Activated CD4-positive, alpha-beta T cell treated with anti-CD3 and anti-CD28 coated beads, Interleukin-2, amount 10 ng/mL, durations not matched to agents 7 days and 5 days (primary cell): ENCODE measurements around the gene SETD4. TPM values are rescaled to one million over a fixed set of nuclear protein-coding genes. Genes with fewer than 3 reads are reported as not detected.

Source experiments
- CTCF ChIA-PET: fragments of 350-600 bp; sonication (Branson Sonifier 250); formaldehyde crosslinking; loops from one replicate; lab custom pipeline; 2021; ENCODE audit warnings: antibody characterized with exemption; lab: Charles Lee
- POLR2A ChIA-PET: fragments of 350-600 bp; sonication (Branson Sonifier 250); formaldehyde crosslinking; loops from one replicate; lab custom pipeline; 2021; ENCODE audit warnings: antibody characterized with exemption; lab: Charles Lee
- DNase-seq: peaks from one replicate; pipeline ENCODE4 v3.0.0-alpha.2; 2020
- H3K27ac Mint-ChIP-seq: one replicate; pipeline ENCODE4 v1.8.0; 2021; ENCODE audit warnings: mild to moderate bottlenecking, moderate library complexity, mixed read lengths
- H3K27me3 Mint-ChIP-seq: one replicate; pipeline ENCODE4 v1.8.0; 2021; ENCODE audit warnings: mixed read lengths
- H3K36me3 Mint-ChIP-seq: one replicate; pipeline ENCODE4 v1.8.0; 2021; ENCODE audit warnings: low read depth, mixed read lengths
- H3K4me1 Mint-ChIP-seq: one replicate; pipeline ENCODE4 v1.8.0; 2021; ENCODE audit warnings: mixed read lengths
- H3K4me3 Mint-ChIP-seq: one replicate; pipeline ENCODE4 v1.8.0; 2021; ENCODE audit warnings: mild to moderate bottlenecking, moderate library complexity, mixed read lengths
- H3K9me3 Mint-ChIP-seq: one replicate; pipeline ENCODE4 v1.8.0; 2021; ENCODE audit warnings: mixed read lengths
- total RNA-seq, 2 experiments: library from RNA; stranded (reverse); gene quantifications; one replicate each; pipeline ENCODE4 v1.2.3, GENCODE V29; 2021

SETD4 gene
- total RNA-seq, 2 experiments from 2014 or later: 15.7 to 19.4 TPM

DNA sequence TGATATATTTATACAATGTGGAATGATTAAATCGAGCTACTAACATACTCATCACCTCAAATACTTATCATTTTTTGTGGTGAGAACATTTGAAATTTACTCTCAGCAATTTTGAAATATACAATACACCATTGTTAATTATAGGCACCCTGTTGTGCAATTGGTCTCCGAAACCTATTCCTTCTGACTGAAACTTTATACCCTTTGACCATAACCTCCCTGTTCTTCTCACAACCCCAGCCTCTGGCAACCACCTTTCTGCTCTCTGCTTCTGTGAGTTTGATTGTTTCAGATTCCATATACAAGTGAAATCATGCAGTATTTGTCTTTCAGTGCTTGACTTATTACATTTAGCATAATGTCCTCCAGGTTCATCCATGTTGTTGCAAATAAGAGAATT is 49.5 kb downstream of the SETD4 start:
- DNase-seq: no peak
- Mint-ChIP-seq H3K4me1 (no peaks in the 10 kb centered on the region), H3K4me3 (no peak overlapping the region), H3K9me3 (no peaks in the 10 kb centered on the region), H3K27me3 (peaks cover 13% of the 10 kb centered on the region), H3K27ac (no peak overlapping the region), H3K36me3 (no peaks in the 10 kb centered on the region)
- ChIA-PET POLR2A (no interaction called here), CTCF (no interaction called here)

DNA sequence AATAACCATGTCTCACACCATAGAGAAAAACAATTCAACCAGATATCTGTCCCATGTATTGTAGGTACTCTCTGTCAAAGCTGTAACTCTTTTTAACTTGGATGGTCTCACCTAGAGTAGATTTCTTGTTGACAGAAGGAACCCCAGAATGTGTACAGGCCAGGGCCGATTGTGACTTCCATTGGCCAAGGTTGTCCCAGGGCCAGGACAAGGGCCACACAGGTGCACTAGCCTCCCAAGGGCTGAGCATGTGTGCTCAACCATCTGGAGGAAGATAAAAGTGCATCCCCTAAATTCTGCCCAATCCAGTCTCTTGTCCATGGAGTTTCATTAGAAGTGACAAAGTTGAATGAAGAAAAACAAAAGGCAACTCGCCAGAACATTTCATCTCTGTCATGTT is 51.8 kb downstream of the SETD4 start:
- H3K4me3 Mint-ChIP-seq: no peak overlapping the region
- CTCF ChIA-PET: no interaction called here
- POLR2A ChIA-PET: no interaction called here
- H3K4me1 Mint-ChIP-seq: peaks cover 2% of the 10 kb centered on the region
- no peak for DNase-seq
- no peak overlapping the region for H3K27ac Mint-ChIP-seq
- H3K36me3 Mint-ChIP-seq: no peaks in the 10 kb centered on the region
- H3K9me3 Mint-ChIP-seq: no peaks in the 10 kb centered on the region
- H3K27me3 Mint-ChIP-seq: peaks cover 16% of the 10 kb centered on the region

DNA sequence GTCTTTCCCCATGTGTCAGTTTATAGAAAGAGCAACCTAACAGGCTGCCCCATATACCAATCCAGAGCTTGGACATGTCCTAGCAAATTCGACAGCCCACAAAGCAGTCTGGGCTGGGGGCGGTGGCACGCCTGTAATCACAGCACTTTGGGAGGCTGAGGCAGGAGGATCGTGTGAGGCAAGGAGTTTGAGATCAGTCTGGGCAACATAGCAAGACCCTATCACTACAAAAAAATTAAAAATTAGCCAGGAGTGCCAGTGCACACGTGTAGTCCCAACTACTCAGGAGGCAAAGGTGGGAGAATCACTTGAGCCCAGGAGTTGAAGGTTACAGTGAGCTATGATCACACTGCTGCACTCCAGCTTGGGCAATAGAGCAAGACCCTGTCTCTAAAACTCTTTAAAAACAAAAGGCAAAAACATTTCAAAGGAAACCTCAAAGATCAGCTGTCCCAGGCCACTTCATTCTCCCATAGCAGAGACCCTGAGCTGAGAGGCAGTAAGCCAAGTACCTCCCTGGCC is 54.4 kb downstream of the SETD4 start:
- ChIA-PET CTCF (no interaction called here), POLR2A (no interaction called here)
- Mint-ChIP-seq H3K36me3 (no peaks in the 10 kb centered on the region), H3K9me3 (no peaks in the 10 kb centered on the region), H3K27ac (no peak overlapping the region), H3K4me3 (no peak overlapping the region), H3K27me3 (peaks cover 9% of the 10 kb centered on the region), H3K4me1 (peaks cover 2% of the 10 kb centered on the region)
- no peak for DNase-seq

DNA sequence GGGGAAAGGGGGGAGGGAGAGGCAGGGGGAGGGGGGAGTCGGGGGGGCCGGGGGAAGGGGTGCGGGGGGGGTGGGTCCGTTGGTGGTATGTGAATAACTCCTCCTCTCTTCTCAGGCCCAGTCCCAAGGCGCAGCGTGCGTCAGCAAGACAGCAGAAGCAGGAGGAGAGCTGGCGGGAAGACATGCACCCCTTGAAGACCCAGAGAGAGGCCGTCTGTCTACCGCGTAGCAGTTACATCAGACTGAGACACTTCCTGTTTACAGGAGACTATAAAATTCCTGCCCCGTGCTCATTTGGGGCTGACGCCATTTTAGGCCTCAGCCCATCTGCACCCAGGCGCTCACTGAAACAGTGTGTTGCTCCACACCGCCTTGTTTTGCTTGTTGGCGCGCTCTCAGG is 55.3 kb downstream of the SETD4 start:
- no peaks in the 10 kb centered on the region for H3K9me3 Mint-ChIP-seq
- H3K27me3 Mint-ChIP-seq: peaks cover 4% of the 10 kb centered on the region
- ChIA-PET POLR2A (no interaction called here), CTCF (no interaction called here)
- H3K27ac Mint-ChIP-seq: no peak overlapping the region
- no peaks in the 10 kb centered on the region for H3K36me3 Mint-ChIP-seq
- no peak overlapping the region for H3K4me3 Mint-ChIP-seq
- H3K4me1 Mint-ChIP-seq: peaks cover 2% of the 10 kb centered on the region
- DNase-seq: no peak

DNA sequence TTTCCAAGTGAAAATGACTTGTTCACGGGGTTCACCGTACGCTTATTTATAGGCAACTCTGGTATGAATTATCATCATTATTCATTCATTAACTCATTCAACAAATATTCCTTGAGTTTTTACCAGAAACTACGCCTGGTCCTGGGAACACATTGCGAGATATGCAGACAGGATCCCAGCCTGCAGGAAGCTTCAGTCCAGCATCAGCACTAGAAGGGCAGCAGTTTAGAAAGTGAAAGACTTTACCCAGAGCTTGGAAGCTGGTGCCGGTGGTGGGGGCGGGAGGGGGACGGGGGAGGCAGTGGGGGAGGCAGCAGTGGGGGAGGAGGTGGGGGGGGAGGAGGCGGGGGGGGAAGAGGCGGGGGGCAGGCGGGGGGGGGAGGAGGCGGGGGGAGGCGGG is 55.9 kb downstream of the SETD4 start:
- CTCF ChIA-PET: no interaction called here
- no peak for DNase-seq
- H3K4me3 Mint-ChIP-seq: no peak overlapping the region
- no peaks in the 10 kb centered on the region for H3K9me3 Mint-ChIP-seq
- H3K27me3 Mint-ChIP-seq: peaks cover 8% of the 10 kb centered on the region
- POLR2A ChIA-PET: no interaction called here
- peaks cover 2% of the 10 kb centered on the region for H3K4me1 Mint-ChIP-seq
- no peak overlapping the region for H3K27ac Mint-ChIP-seq
- H3K36me3 Mint-ChIP-seq: no peaks in the 10 kb centered on the region

DNA sequence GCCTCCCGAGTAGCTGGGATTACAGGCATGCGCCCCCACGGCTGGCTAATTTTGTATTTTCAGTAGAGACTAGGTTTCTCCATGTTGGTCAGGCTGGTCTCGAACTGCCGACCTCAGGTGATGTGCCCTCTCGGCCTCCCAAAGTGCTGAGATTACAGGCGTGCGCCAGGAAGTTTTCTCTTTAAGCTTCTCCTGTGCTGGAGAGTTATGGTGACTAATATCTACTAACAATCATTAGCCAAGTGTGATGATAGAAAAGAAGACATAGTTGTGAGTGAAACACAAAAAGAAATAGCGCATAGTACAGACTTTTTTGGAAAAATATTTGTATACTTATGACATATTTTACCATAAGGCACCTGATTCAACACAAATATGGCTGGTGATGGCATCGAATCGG is 56.5 kb downstream of the SETD4 start:
- Mint-ChIP-seq H3K27me3 (peaks cover 9% of the 10 kb centered on the region), H3K4me1 (peaks cover 2% of the 10 kb centered on the region), H3K27ac (no peak overlapping the region), H3K36me3 (no peaks in the 10 kb centered on the region), H3K9me3 (no peaks in the 10 kb centered on the region), H3K4me3 (no peak overlapping the region)
- ChIA-PET CTCF (no interaction called here), POLR2A (no interaction called here)
- no peak for DNase-seq

DNA sequence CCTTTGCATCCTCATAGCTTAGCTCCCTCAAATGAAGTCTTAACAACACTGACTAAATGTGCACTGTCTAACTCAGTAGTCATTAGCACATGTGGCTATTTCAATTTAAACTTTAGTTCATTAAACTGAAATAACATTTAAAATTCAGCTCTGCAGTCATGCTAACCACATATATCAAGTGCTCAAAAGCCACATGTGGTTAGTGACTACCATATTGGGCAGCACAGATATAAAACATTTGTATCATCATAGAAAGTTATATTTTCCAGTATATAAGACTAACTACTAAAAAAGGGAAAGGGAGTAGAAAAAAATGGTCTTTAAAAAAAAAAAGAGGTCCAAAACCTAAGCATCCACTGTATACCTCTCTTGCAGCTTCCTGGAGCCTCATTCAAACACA is 64.1 kb downstream of the SETD4 start:
- Mint-ChIP-seq H3K36me3 (no peaks in the 10 kb centered on the region), H3K4me3 (no peak overlapping the region), H3K27ac (no peak overlapping the region), H3K27me3 (peaks cover 14% of the 10 kb centered on the region), H3K4me1 (peaks cover 6% of the 10 kb centered on the region), H3K9me3 (no peaks in the 10 kb centered on the region)
- CTCF ChIA-PET: no interaction called here
- DNase-seq: no peak
- POLR2A ChIA-PET: no interaction called here

DNA sequence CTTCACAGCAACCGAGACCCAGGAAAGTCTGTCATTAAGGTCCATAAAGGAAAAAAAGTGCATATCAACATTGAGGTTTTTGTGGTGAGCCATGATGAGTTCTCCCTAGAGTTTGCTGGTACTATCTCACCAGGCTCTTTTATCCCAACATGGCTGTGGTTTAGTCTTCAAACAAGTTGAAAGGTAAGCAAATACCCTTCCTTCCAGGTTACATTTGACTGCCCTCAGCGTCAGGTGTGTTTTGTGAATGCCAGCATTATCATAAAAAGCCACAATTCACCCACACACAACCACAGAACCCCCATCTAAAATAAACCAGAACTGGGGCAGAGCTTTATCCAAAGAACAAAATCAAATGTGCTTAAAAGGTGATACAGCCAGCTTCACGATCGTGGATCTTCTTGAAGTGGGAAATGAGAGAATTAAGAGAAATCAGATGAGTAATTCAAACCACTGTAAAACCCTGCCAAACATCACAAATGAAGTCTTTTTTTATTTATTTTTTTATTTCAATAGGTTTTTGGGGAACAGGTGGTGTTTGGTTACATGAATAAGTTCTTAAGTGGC is 64.7 kb downstream of the SETD4 start:
- Mint-ChIP-seq H3K4me1 (peaks cover 6% of the 10 kb centered on the region), H3K27me3 (peaks cover 14% of the 10 kb centered on the region), H3K36me3 (no peaks in the 10 kb centered on the region), H3K9me3 (no peaks in the 10 kb centered on the region), H3K27ac (no peak overlapping the region), H3K4me3 (no peak overlapping the region)
- ChIA-PET POLR2A (no interaction called here), CTCF (no interaction called here)
- no peak for DNase-seq

DNA sequence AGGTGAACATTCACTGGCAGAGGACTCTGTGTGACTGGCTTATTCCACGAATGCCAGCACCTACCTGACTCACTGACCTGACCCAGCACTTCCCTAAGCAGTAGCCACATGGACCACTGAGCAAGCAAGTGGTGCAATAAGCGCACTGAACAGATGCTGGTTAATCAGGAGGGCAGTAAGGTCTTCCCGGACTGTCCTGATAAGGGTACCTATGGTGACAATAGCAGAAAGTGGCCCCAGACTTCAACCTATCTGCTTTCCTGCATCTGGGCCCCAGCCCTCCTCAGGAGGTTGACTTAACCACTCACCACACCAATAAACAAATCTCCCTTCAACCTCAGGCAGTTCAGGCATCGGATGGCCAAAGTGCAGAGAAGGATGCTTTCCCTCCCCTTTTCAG is 65.7 kb downstream of the SETD4 start:
- no peak overlapping the region for H3K27ac Mint-ChIP-seq
- no peak overlapping the region for H3K4me3 Mint-ChIP-seq
- no peaks in the 10 kb centered on the region for H3K9me3 Mint-ChIP-seq
- H3K4me1 Mint-ChIP-seq: peaks cover 6% of the 10 kb centered on the region
- POLR2A ChIA-PET: no interaction called here
- H3K36me3 Mint-ChIP-seq: no peaks in the 10 kb centered on the region
- DNase-seq: no peak
- CTCF ChIA-PET: no interaction called here
- H3K27me3 Mint-ChIP-seq: peaks cover 12% of the 10 kb centered on the region

DNA sequence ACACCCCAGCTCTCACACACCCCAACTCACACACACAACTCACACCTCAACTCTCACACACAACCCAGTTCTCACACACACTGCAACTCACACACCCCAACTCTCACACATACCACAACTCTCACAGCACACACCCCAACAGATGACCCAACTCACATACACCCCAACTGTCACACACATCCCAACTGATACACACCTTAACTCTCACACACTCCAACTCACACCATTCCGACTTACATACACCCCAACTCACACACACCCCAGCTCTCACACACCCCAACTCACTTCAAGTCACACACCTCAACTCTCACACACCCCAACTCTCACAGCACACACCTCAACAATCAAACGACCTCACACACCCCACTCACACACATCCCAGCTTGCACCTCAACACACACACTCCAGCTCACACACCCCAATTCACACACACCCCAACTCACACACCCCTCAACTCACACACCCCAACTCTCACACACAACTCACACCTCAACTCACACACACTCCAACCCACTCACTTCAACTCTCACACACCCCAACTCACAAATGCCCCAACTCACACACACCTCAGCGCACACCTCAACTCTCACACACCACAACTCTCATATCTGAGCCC is 66.3 kb downstream of the SETD4 start:
- H3K27ac Mint-ChIP-seq: no peak overlapping the region
- POLR2A ChIA-PET: no interaction called here
- H3K4me3 Mint-ChIP-seq: no peak overlapping the region
- peaks cover 6% of the 10 kb centered on the region for H3K4me1 Mint-ChIP-seq
- no peaks in the 10 kb centered on the region for H3K36me3 Mint-ChIP-seq
- H3K9me3 Mint-ChIP-seq: no peaks in the 10 kb centered on the region
- peaks cover 10% of the 10 kb centered on the region for H3K27me3 Mint-ChIP-seq
- DNase-seq: no peak
- CTCF ChIA-PET: no interaction called here

DNA sequence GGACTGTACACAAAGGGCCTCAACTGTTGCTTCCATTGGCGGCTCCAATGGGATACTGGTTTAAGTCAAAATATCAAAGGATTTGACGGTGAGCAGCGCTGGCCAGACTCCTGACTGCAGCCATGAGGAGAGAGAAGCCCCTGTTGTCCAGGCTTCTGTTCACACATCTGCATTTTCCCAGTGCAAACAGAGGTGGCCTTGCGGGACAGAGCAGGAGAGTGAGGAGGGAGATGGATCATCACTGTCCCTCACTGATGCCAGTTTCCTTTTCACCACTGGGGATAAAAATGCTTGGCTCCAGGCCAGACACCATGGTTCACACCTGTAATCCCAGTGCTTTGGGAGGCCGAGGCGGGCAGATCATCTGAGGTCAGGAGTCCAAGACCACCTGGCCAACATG is 69.2 kb downstream of the SETD4 start:
- Mint-ChIP-seq H3K27me3 (peaks cover 13% of the 10 kb centered on the region), H3K27ac (no peak overlapping the region), H3K4me1 (peaks cover 5% of the 10 kb centered on the region), H3K4me3 (no peak overlapping the region), H3K9me3 (no peaks in the 10 kb centered on the region), H3K36me3 (no peaks in the 10 kb centered on the region)
- CTCF ChIA-PET: interaction anchor here (0.6 kb wide), 1 partner anchor 649 kb away, joined by 3 read pairs; no protein-coding TSS in a partner anchor
- POLR2A ChIA-PET: no interaction called here
- no peak for DNase-seq

DNA sequence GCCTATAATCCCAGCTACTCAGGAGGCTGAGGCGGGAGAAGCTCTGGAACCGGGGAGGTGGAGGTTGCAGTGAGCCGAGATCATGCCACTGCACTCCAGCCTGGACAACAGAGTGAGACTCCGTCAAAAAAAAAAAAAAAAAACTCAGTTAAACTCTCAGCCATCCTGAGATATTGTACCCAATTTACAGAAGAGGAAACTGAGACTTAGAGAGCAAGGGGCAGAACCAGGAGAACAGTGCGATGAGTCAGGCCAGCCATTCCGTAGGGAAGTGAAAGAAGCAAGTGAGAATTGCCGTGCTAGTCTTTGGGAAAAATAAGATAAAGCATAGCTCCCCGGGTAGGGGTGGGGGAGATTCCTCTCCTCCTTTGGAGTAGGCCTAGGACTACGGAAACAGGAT is 69.7 kb downstream of the SETD4 start:
- ChIA-PET CTCF (interaction anchor here (0.6 kb wide), 1 partner anchor 649 kb away, joined by 3 read pairs; no protein-coding TSS in a partner anchor), POLR2A (no interaction called here)
- Mint-ChIP-seq H3K27me3 (peaks cover 14% of the 10 kb centered on the region), H3K36me3 (no peaks in the 10 kb centered on the region), H3K27ac (no peak overlapping the region), H3K4me3 (no peak overlapping the region), H3K9me3 (no peaks in the 10 kb centered on the region), H3K4me1 (peaks cover 1% of the 10 kb centered on the region)
- DNase-seq: no peak

DNA sequence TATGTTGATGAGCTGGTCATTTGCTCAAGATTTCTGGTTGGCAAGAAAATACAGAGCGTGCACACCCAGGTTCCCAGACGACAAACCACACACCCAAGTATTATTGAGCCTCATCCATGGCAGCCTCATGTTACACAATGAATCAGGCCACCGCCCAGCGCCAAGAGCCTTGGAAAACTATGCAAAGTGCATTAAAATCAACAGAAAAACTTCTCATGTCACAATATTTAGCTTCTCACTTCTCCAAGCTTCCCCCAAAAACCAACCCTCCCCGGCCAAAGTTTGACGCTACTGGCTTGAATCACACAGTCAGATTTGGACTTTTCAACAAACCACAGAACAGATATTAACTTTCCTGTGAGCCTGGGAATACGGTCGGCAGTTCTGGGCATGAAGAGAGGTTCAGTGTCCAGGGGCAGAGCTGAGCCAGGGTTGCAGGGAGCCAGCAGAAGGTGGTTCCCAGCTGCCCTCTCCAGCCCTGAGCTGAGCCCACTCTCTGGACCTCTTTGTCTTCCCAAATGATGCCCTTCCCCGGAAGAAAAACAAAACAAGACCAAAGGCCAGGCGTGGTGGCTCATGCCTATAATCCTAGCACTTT is 71.1 kb downstream of the SETD4 start:
- no peak overlapping the region for H3K4me3 Mint-ChIP-seq
- POLR2A ChIA-PET: no interaction called here
- H3K27me3 Mint-ChIP-seq: peaks cover 19% of the 10 kb centered on the region
- no peaks in the 10 kb centered on the region for H3K36me3 Mint-ChIP-seq
- DNase-seq: no peak
- no peaks in the 10 kb centered on the region for H3K9me3 Mint-ChIP-seq
- no peaks in the 10 kb centered on the region for H3K4me1 Mint-ChIP-seq
- CTCF ChIA-PET: interaction anchor here (1.4 kb wide), 1 partner anchor 31 kb away, joined by 3 read pairs; no protein-coding TSS in a partner anchor
- H3K27ac Mint-ChIP-seq: no peak overlapping the region
